Activated T-cell treated with anti-CD3 and anti-CD28 coated beads for 4 hours (primary cell): ENCODE data around the gene ACOXL.
A peak's percentile ranks its signal among the peaks of the same experiment; 100 is the strongest.

Source experiments
- DNase-seq: peaks from one replicate; pipeline ENCODE4 v3.0.0-alpha.2; 2020

ACOXL gene

DNA sequence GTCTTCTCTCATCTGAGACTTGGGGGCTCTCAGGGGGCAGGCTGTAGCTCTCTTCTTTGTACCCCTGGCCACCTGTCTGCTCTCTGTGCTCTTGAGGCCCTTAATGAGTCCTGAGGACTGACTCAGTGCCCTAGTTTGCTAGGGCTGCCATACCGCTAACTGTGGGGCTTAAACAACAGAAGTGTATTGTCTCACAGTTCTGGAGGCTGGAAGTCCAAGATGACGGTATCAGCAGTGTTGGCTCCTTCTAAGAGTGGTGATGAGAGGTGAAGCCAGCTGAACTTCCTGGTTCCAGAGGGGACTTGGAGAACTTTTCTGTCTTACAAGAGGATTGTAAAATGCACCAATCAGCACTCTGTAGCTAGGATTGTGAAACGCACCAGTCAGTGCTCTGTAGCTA is 67.0 kb downstream of the ACOXL start:
- DNase-seq, result no peak

DNA sequence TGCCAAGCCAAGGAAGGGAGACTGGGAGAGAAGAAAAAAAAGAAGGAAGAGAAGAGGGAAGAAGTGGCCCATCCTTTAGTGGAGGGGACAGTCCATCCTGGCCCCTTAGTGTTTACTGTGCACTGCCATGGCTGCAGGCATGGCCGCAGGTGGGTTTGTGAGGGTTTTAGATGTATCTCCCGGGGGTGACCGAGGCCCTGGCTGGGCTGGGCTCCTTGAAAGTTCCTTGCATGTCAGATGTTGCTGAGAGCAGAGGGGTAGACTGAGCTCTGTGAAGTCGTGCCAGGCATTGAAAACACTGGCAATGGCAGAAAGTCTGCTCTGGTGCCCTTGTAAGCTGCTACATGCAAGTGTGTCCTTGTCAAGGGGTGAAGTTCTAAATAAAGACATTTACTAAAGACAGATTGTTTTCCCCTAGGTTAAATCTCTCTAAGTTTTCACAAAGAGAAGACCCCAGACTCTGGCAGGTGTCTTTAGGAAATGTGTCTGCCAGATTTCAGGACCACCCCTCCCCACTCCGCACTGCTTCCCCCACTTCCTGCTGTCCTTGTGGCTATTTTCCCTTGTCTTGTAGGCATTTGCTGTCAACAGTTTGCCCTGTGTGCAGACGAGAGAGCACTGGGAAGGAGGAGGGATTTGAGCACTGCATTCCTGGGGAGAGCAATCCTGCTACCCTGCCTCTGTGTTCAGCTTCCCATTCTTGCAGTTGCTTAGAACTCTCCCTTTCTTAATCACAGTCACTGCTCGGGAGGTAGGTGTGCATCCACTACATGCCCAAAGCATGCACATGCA is 68.4 kb downstream of the ACOXL start:
- no peak for DNase-seq

DNA sequence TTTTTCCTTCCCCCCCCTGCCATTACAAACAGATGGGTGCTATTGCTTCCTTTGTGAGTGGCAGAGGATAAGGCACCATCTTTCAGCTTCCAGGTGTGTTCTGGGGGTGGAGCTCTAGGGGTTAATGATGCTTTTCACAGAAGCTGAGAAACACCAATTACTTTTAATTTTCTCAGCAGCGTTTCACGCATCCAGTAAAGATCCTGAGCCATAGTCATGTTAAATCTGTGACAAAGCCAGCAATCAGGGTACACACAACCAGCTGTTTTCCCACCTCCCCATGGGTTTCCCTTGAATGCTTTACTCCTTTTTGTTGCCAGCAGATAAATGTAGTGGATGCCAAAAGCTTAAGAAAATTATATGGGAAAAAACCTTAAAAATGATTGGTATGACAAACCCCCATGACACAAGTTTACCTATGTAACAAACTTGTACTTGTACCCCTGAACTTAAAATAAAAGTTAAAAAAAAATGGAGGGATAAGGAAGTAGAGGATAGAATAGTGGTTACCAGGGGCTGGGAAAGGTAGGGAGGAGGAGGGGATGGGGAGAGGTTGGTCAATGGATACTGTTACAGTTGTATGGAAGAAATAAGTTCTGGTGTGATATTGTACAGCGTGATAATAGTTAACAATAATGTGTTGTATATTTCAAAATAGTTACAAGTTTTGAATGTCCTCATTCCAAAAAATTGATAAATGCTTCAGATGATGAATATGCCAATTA is 70.0 kb downstream of the ACOXL start:
- DNase-seq, result no peak

DNA sequence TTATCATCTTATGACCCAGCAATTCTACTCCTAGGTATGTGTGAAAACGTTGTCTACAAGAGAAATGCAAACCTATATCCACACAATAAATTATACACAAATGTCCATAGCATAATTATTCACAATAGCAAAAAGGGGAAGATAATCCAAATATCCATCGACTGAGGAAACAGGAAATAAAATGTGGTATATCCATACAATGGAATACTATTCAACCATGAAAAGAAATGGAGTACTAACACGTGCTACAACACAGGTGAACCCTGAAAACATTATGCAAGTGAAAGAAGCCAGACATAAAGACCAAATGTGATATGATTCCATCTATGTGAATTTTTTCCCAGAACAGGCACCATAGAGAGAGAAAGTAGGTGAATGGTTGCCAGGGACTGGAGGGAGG is 72.1 kb downstream of the ACOXL start:
- DNase-seq, result no peak

DNA sequence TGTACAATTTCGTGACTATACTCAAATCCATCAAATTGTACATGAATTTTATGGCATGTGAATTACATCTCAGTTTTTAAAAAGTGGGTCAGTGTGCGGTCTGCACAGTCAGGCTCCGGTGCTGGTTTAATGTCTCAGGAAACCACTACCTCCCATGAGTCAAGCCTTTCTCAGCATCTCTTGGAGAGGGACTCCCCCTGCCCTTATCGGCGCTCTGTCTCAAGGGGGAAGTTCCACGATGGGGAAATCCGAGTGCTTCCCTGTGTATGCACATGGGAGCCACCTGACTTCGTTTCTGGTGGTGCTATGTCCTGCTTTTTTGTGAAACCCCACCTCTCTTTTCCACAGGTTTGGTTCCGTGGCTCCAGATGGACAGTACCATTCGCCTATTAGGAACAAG is 72.5 kb downstream of the ACOXL start:
- peak; percentile 19 for DNase-seq

DNA sequence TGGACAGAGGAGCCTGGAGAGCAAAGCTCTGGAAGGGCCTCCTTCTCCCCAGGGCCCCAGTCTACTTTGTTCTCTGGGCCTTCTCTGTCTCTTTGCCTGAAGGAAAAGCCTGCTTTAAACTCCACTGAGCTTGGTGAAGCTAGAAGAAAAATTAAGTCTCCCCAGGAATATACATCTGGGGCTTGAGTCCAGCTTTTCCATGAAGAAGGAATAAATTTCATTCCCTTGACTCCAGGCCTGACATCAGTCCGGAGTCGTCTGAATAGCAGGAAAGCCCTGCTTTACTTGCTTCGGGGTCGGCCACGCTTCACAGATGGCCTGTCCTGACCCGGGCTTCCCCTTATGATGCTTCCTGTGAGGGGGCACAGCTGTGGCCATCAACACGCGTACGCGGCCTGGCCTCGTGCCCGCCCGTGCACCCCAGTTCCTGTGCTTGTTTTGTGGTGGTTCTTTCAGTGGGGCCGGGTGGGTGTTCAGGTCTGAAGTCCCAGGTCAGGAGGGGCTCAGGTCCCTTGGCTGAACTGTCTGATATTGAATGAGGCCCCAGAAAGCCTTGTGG is 73.6 kb downstream of the ACOXL start:
- DNase-seq, result no peak

DNA sequence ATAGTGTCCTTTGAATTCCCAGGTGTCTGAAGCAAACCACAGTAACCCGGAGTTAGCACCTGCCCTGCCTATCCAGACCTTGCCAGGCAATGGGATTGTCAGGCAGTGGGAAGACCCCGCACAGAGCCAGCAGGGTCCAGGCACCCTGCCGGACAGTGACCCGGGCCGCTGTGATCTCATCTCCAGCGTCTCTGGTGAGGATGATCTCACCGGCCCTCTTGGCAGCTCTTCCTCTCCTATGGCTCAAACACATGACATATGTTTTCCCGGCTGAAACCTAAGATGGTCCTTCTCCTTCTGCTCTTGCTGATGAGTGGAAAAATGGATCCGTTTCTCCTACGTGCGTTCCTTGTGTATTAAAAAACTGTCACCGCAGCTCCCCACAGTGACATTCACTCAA is 75.1 kb downstream of the ACOXL start:
- DNase-seq, result no peak

DNA sequence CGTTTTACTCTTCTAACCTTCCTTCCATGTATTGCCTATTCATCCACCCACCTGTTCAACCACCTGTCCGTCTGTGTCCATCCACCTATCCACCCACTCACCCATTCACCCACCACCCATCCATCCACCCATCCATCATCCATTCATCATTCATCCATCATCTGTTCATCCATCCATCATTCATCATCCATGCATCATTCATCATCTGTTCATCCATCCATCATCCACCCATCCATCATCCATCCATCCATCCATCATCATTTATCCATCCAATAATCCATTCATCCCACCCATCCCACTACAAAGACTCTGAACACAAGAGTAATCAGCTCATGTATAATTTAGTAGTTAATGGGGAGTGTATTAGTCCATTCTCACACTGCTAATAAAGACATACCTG is 78.0 kb downstream of the ACOXL start:
- DNase-seq, result no peak

DNA sequence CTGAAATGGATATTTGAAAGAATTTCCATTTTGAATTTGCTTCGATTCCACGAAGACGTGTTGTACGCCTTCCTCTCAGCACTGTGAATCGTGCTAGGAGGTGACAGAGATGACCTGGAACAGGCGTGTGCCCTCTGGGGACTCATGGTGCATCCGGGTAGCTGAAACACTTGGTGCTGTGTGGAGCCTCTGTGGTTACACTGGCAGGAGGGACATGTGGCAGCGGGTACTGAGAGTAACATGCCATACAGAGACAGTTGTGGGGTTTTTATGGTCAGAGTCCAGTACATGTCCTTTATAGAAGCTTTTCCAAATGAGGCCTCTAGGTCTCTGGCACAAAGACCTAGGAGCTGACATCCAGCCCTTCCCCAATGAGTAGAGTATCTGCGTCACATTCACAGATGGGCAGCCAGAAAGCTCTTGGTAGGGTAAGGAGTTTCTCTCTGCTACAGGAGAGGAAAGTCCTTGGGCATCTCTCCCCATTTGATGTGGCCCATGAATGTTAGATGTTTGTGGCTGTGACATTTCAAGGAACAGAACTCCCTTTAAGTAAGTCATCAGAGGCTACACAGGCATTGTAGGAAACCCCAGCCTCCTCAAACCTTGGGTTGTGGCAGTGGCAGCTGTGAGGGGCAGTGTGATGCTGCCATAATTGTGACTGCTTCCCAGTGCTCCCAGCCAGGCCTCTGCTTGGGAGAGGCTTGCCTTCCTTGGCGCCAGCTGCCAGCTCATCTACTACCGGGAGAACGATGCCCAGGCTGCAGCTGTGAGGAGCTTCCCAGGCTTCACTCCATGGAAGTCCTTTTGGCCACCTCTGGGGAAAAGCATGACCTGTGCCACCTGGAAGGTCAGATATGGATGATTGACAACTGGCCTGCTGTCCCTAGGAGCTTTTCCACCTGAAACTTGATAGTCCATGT is 80.6 kb downstream of the ACOXL start:
- no peak for DNase-seq

DNA sequence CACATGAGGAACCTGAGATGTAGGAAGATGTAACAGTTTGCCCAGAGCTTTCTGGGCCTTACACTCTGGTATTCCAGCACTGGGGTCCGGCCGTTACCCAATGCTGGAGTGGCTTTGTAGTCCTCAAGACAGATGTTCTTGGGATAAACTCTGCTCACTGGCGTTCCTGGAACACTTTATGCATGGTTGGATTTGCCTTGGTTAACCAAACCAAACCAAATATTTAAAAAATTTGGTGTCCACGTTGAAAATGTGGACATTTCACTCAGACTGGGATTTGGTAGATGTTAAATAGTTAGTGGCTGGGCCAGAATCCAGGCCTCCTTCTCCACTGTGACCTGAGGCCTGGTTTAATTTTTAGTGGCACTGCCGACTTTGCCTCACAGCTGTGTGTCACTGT is 81.5 kb downstream of the ACOXL start:
- DNase-seq, result no peak

DNA sequence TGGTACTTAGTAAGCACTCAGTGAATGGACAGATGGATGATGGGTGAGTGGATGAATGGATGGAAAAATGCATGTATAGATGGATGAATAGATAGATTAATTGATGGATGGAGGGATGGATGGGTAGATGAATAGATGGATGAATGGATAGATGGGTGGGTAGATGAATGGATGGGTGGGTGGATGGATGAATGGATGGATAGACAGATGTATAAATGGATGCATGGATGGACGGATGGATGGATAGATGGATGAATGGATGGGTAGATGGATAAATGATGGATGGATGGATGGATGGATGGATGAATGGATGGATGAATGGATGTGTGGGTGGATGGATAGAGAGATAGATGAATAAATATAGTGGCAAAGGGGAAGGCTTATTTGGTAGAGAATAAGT is 83.6 kb downstream of the ACOXL start:
- no peak for DNase-seq

DNA sequence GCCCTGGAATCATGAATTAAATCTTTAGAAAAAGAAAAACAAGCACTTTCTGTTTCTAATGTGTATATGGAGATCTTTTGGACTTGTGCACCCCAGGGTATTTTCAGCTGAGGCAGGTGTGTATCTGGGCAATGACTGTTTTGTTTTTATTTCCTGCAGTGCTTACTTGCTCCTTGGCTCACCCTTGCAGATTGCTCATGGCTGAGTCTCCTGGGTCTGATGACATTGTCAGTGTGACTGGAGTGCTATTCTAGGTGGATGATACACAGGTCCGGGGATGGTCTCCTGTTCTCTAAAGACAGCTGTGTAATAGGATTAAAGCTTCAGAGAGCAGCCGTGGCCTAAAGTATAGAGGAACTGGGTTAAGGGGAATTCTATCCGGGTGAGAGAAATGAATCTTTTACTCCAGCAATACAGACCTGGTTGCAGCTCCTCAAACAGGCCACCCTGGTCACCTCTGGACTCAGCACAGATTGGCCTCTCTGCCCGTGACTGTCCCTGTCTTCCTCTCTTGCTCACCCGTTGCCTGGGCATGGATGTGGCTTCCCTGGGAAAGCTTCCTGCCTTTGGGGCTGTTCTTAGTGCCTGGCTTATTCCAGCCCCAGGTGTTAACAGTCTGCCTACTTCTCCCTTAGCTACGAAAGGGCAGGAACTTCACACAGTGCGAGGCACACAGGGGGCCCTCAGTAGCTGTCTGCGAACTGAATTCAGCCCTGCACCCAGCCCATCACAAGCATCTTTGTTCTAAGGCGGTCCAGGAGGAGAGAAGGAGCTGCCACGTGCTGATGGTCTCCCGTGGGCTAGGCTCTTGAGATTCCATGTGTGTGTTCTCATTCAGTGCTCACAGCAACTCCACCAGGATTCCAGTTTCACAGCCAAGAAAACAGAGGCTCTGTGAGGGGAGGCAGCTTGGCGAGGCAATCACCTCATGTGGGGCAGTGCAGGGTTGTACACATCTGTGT is 84.3 kb downstream of the ACOXL start:
- DNase-seq, result no peak

DNA sequence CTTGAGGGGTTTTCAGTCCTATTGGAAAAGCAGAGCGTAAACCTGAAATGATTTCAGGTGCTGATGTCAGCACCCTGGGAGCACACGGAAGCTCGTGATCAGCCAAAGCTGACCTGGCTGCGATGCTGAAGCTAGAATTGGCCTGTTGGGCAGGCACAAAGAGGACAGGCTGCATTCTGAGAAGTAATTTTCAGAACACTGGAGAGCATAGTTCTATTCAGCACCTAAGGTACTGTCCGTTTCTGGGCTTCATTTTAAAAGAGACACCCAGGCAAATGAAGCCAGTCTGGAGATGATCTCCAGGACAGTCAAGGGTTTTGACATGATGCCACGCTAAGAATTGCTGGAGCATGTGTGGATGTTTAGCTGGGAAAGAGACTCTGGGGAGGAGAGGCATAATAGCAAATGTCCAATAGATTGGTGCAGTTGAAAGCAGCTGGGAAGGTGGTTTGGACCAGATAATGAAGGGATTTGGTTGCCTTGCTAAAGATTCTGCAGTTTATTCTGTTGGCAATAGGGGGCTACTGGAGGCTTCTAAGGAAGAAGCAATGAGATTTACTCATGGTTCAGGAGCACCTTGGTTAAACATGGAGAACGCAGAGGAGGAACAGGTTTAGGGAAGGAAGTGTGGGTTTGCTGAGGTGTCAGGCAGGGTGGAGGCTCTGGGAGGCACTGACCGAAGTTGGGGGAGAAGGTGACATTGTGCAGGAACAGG is 86.6 kb downstream of the ACOXL start:
- no peak for DNase-seq

DNA sequence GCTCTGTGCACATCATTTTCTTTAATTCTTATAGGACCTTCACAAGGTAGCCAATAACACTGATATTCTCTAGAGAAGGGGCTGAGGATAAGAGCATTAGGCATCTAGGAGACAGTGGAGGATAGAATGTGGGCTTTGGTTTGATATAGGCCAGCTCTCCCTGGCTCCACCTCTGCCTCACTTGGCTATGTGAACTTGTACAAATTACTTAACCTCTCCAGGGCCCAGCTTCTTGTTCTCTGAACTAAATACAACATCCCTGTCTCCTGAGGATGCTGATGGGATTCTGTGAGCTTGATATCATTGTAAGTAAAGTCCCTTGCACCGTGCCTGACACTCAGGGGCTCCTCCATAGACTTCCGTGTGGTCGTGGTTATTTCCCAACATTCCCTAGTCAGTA is 87.3 kb downstream of the ACOXL start:
- DNase-seq, result no peak

DNA sequence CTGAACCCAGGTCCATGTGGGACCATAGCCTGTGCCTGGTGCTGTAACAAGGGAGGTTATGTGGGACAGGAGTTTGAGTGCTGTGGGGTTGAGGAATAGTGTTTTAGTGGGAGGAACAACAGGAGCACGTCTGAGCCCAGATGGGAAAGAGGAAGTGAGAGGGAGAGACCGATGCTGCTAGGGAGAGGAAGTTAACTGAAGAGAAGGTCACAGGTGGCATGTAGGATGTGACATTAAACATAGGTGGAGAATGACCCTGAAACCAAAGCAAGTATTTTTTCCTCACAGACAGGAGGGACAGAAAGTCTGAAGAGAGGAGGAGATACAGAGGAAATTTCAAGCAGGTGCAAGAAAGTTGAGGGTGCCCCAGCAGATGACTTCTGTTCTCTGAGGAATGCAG is 87.8 kb downstream of the ACOXL start:
- no peak for DNase-seq

DNA sequence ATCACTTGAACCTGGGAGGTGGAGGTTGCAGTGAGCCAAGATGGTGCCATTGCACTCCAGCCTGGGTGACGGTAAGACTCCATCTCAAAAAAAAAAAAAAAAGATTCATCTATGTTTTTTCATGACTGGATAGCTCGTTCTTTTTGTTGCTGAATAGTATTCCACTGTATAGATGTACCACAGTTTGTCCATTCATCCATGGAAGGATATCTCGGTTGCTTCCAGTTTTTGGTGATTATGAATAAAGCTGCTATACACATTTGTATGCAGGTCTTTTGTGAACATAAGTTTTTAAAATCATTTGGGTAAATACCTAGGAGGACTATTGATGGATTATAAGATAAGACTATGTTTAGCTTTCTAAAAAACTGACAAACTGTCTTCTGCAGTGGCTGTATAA is 90.8 kb downstream of the ACOXL start:
- DNase-seq, result no peak

DNA sequence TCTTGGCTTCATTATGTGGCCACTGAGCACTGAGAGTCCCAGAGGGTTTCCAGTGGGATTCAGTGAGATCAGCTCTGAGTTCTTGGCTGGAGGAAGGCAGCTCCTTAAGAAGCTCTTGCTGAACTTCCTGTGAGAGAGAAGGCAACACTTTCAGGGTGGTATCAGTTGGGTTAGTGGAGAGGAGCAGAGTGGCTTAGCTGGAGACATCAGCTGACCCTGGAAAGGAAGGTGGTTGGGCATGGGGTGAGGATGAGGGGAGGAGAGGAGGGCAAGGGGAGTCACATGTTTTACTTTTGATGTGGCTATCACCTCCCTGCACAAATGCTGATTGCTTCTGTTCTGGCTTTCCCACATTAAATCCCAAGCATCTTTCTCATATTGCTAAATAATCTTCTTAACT is 95.1 kb downstream of the ACOXL start:
- DNase-seq, result no peak

DNA sequence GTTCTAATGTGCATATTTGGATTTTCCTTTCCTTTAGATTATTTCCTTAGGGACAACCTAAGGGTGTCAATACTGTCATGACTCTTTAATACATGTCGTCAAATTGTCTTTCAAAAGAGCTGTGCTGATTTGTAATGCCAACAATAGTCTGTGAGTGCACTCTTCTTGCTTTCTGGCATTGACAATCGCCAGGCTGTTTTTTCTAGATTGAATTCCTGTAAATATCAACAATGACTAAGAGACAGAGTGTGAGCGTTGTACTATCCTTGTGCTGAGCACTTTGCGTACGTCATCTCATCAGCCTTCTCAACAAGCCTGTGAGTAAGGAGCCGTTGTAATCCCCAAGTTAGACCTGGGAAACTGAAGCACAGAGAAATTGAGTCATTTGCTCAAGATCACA is 96.0 kb downstream of the ACOXL start:
- DNase-seq, result no peak

DNA sequence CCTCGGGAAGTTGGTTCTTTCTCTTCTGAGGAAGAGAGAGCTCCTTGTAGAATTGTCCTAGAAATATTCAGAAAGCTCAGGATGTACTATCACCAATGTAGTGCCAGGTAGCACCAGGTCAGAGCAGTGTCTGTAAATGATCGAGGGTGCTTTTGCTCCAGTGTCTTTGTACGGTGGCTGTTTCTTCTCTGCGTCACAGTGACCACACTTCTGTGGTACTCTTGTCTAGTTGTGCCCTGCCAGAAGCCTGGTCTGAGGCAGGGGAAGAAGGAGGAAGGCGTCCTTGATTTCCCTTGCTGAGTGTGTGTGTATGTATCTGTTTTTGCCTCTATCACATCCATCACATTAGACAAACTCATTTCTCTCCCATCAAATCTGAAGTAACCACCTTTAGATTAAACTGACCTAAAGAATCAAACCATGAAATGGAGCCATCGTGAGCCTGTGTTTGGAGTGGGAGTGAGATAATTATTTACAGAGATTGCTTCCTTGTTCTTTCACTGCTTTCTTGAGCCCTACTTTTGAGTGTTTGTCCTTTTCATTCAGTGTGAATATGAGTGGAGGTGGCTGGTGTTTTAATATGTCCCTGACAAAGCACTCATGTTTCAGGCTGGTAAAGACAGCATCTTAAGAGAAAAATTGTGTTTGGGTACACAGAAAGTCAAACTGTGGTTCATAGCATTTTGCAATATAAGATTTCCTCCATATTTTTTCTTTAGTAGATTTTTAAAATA is 97.2 kb downstream of the ACOXL start:
- DNase-seq, result no peak

DNA sequence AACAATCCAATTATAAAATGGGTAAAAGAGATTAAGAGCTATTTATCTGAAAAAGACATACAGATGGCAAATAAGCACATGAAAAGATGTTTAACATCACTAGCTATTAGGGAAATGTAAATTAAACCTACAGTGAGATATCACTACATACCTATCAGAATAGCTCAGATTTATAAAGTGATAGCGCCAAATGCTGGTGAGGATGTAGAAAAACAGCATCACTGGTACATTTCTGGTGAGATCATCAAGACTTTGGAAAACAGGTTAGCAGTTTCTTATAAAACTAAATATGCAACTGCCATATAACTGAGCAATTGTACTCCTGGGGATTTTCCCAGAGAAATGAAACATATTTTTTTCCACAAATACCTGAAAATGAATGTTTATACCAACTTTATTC is 100.4 kb downstream of the ACOXL start:
- no peak for DNase-seq
